Measurements from ENCODE around the gene EGFL8. TPM values are rescaled to one million over a fixed set of nuclear protein-coding genes. Genes with fewer than 3 reads are reported as not detected.
A peak's percentile ranks its signal among the peaks of the same experiment; 100 is the strongest.

The EGFL8 gene
- total and polyA plus RNA-seq, 2 of the 8 experiments (the other 6 are each of a cell fraction or from before 2014, with no cell fraction given) = 5.0 to 9.2 TPM

DNA sequence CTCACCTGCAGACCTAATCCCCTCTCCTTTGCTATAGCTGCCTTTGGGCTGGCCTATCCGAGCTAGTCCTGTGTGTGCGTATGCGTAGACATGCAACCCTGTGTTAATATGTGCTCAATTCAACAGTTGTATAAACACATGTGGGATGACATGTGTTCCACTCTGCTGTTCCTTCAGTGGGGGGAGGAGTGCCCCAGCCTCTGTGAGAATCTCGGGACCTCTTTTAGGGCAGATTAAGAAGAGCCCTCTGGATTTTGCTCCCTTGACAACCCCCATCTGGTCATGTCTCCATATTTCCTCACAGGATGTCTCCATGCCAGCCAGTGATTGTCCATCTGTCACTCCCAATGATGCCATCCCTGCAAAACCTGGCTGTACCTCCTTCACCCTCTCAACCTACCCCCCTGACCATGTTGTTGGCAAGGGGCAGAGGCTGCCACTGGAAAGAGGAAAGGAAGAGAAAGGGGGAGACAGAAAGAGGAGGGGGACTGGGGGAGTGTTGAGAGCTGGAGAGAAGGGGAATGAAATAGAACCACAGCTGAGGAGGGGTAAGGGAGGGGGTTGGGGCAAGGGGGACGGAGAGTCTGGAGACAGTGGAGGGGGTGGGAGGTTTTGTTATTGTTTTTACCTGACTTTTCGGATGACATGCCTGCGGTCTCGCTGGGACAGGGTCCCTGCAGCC lies 13.1 kb upstream of the EGFL8 start:
- H2BK20ac ChIP-seq (ENCODE audit: low read length) = no peak overlapping the region
- H3K18ac ChIP-seq (ENCODE audit: extremely low read depth, low read length) = peak overlapping the region; percentile 62; the same call in 1 of the 2 replicates
- no peak overlapping the region for H4K91ac ChIP-seq (replicated peaks; ENCODE audit: insufficient read length, low read length)
- H3K14ac ChIP-seq (ENCODE audit: insufficient read length) = no peak overlapping the region
- H3K9me3 ChIP-seq (ENCODE audit: insufficient read depth in 2 of 2, low read depth in 1 of 2, low read length in 1 of 2) = no peaks in the 10 kb centered on the region
- 33% methylated on average over 5 of the region's 8 CpGs; no CpG with 5 or more reads in 1 of the 2 experiments for WGBS, 2 experiments (ENCODE audit: extremely low coverage in 1 of 2, insufficient coverage in 1 of 2, insufficient read length in 1 of 2, insufficient replicate concordance in 2 of 2, low coverage in 1 of 2, low lambda C conversion rate in 2 of 2, missing lambda C conversion rate in 1 of 2)
- no peak overlapping the region for H3K4ac ChIP-seq (replicated peaks; ENCODE audit: insufficient read length, low read depth, low read length)
- no peak overlapping the region for H3K9ac ChIP-seq (replicated peaks in 1 of 4; ENCODE audit: extremely low read depth in 1 of 4, low read depth in 3 of 4, low read length in 3 of 4)
- H3K27me3 ChIP-seq (replicated peaks in 1 of 4; ENCODE audit: control insufficient read depth in 3 of 4, extremely low read depth in 1 of 4, insufficient read depth in 3 of 4, low read length in 3 of 4) = peaks cover 4 to 41% (median 37%) of the 10 kb centered on the region in 4 experiments
- H2BK12ac ChIP-seq (ENCODE audit: low read depth, low read length) = no peak overlapping the region
- ChIA-PET POLR2A (ENCODE audit: partially characterized antibody) (interaction anchor here (0.6 to 4.7 kb wide), 20 partner anchors 8 to 80 kb away, joined by 3 to 30 read pairs (median 4); partner anchors contain the start of genes ATF6B, EGFL8, FKBPL and GPSM3), CTCF (ENCODE audit: partially characterized antibody) (interaction anchor here (1.0 to 4.7 kb wide), 5 partner anchors 13 to 37 kb away, joined by 4 to 23 read pairs (median 5); partner anchors contain the start of genes ATF6B and EGFL8)
- no peak overlapping the region for H2AFZ ChIP-seq (ENCODE audit: low read length)
- H2BK15ac ChIP-seq (ENCODE audit: low read length) = peak overlapping the region; percentile 98; the same call in 1 of the 2 replicates
- no peak overlapping the region for H4K8ac ChIP-seq (ENCODE audit: extremely low read depth, insufficient read depth, low read length)
- H2AK5ac ChIP-seq (ENCODE audit: low read depth, low read length) = no peak overlapping the region; the same call in 1 of the 2 replicates
- H3K79me2 ChIP-seq (ENCODE audit: control insufficient read depth in 1 of 2, insufficient read depth in 2 of 2, low read length in 2 of 2) = peaks cover 0 to 5% of the 10 kb centered on the region in 2 experiments; a peak in 1 of 4 replicates
- H3K4me1 ChIP-seq (replicated peaks in 1 of 4; ENCODE audit: control insufficient read depth in 3 of 4, insufficient read depth in 4 of 4, low read length in 3 of 4) = peaks cover 14 to 37% (median 17%) of the 10 kb centered on the region in 4 experiments
- peak overlapping the region in 2 of 4 experiments; percentile 55 to 76; a peak in 4 of 8 replicates for H3K4me3 ChIP-seq (ENCODE audit: extremely low read depth in 1 of 4, insufficient read depth in 2 of 4, low read depth in 3 of 4, low read length in 4 of 4)
- H3K36me3 ChIP-seq (ENCODE audit: control insufficient read depth in 2 of 4, insufficient read depth in 4 of 4, low read length in 3 of 4) = peaks cover under 1 to 3% (median 1%) of the 10 kb centered on the region in 4 experiments; a peak in 2 of 8 replicates
- TF ChIP-seq CREB1 (IDR thresholded peaks at IDR 0.05) (no peak), TAF1 (IDR thresholded peaks at IDR 0.05; ENCODE audit: low read depth, low read length) (no peak), RFX5 (IDR thresholded peaks at IDR 0.05; ENCODE audit: borderline replicate concordance, low read depth, low read length) (no peak), SIX5 (IDR thresholded peaks at IDR 0.05; ENCODE audit: low read depth, low read length) (no peak)
- TF ChIP-seq, protein P1, sequence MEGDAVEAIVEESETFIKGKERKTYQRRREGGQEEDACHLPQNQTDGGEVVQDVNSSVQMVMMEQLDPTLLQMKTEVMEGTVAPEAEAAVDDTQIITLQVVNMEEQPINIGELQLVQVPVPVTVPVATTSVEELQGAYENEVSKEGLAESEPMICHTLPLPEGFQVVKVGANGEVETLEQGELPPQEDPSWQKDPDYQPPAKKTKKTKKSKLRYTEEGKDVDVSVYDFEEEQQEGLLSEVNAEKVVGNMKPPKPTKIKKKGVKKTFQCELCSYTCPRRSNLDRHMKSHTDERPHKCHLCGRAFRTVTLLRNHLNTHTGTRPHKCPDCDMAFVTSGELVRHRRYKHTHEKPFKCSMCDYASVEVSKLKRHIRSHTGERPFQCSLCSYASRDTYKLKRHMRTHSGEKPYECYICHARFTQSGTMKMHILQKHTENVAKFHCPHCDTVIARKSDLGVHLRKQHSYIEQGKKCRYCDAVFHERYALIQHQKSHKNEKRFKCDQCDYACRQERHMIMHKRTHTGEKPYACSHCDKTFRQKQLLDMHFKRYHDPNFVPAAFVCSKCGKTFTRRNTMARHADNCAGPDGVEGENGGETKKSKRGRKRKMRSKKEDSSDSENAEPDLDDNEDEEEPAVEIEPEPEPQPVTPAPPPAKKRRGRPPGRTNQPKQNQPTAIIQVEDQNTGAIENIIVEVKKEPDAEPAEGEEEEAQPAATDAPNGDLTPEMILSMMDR (IDR thresholded peaks at IDR 0.05; ENCODE audit: control extremely low read depth in 1 of 3, insufficient read depth in 1 of 3, low read depth in 1 of 3, low read length in 3 of 3) = no peak
- H2BK120ac ChIP-seq (replicated peaks; ENCODE audit: low read depth, low read length) = no peak overlapping the region
- H2BK5ac ChIP-seq (ENCODE audit: low read depth, low read length) = no peak overlapping the region
- no peak overlapping the region for H3K27ac ChIP-seq (ENCODE audit: low read depth, low read length)
- H3K23me2 ChIP-seq (ENCODE audit: low read depth, low read length) = peaks cover 25% of the 10 kb centered on the region
- H3K23ac ChIP-seq (ENCODE audit: insufficient read length) = no peak overlapping the region
- H3K4me2 ChIP-seq (ENCODE audit: insufficient read depth in 1 of 2, low read depth in 2 of 2, low read length in 2 of 2) = peak overlapping the region; percentile 94 to 100
- FAIRE-seq = no peak
- no peaks in the 10 kb centered on the region for H4K20me1 ChIP-seq (replicated peaks in 1 of 2; ENCODE audit: control insufficient read depth in 1 of 2, insufficient read depth in 2 of 2, low read length in 2 of 2)
- H3K56ac ChIP-seq (replicated peaks; ENCODE audit: insufficient read length, low read depth, low read length) = no peak overlapping the region
- DNase-seq (ENCODE audit: low read depth in 1 of 2, low spot score in 2 of 2) = no peak
- H3K79me1 ChIP-seq (ENCODE audit: low read depth, low read length) = 0 out of 2 replicates have a peak, but pooled peaks cover 3% of the 10 kb centered on the region
- no peak overlapping the region for H4K5ac ChIP-seq (ENCODE audit: insufficient read length, low read depth, low read length)

All from H1 (cell line).